ENCODE data around the gene UBL4B.

Gene UBL4B

DNA sequence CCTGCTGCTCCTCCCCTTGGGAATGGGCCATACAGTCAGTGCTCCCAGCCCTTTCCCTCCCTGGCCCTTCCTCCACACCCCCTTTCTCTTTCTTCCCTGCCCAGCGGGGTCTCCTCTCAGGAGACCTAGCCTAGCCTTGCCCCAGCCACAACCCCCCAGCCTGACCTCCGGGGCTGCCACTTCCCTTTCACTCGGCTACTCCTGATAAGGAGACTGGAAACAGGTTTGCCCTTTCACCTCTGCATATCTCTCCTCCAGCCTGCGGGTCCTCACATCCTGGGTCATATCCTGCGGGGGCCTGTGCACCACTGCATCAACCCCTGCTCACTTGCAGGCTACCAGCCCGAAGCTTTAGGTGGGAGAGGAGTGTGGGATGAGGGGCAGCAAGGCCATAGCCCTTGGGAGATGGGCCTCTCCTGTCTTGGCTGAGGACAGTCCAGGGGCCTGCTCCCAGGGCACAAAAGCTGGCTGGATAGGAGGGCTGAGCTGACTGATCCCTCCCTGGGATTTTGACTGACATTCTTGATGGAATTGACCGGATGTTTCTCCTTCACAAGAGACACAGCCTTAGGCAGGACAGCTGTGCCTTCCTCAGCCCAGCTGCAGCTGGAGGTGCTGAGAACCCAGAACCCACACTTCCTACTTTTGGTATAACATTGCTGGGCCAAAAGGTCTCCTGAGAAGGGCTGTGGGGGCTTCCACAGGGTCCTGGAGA lies 22.5 kb upstream of the UBL4B start:
- DNase-seq (ENCODE audit: low spot score), result no peak

DNA sequence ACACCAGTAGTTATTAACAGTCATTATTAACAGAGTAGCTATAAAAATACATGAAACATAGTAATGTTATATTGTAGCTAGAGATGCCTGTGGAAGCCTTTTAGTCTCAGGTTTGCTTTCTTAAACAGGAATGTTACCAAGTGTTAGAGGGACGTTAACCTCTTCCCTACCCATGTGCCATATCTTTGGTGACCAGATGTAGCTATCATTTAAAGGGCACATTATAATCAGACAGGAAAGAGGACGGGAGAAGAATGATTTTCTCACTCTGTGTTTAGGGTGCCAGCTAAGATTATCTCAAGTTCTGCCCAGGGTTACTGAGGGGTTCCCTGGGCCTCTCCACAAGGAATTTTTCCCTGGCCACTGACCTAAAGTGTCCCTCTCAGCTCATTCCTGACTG lies 20.9 kb upstream of the UBL4B start:
- no peak for DNase-seq (ENCODE audit: low spot score)
- TF ChIP-seq, protein P1, sequence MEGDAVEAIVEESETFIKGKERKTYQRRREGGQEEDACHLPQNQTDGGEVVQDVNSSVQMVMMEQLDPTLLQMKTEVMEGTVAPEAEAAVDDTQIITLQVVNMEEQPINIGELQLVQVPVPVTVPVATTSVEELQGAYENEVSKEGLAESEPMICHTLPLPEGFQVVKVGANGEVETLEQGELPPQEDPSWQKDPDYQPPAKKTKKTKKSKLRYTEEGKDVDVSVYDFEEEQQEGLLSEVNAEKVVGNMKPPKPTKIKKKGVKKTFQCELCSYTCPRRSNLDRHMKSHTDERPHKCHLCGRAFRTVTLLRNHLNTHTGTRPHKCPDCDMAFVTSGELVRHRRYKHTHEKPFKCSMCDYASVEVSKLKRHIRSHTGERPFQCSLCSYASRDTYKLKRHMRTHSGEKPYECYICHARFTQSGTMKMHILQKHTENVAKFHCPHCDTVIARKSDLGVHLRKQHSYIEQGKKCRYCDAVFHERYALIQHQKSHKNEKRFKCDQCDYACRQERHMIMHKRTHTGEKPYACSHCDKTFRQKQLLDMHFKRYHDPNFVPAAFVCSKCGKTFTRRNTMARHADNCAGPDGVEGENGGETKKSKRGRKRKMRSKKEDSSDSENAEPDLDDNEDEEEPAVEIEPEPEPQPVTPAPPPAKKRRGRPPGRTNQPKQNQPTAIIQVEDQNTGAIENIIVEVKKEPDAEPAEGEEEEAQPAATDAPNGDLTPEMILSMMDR (IDR thresholded peaks at IDR 0.05; ENCODE audit: borderline replicate concordance, control extremely low read depth, extremely low read depth, insufficient read depth, missing control alignments), result no peak
- in situ Hi-C loops (cut with MboI; ENCODE audit: low sequenced_read_pairs, unreplicated experiment), result no loop called here

More for the DNA sequence above, 22.5 kb upstream of the UBL4B start:
- TF ChIP-seq, protein P1 (IDR thresholded peaks at IDR 0.05; ENCODE audit: borderline replicate concordance, control extremely low read depth, extremely low read depth, insufficient read depth, missing control alignments), result no peak
- in situ Hi-C loops (cut with MboI; ENCODE audit: low sequenced_read_pairs, unreplicated experiment), result no loop called here

DNA sequence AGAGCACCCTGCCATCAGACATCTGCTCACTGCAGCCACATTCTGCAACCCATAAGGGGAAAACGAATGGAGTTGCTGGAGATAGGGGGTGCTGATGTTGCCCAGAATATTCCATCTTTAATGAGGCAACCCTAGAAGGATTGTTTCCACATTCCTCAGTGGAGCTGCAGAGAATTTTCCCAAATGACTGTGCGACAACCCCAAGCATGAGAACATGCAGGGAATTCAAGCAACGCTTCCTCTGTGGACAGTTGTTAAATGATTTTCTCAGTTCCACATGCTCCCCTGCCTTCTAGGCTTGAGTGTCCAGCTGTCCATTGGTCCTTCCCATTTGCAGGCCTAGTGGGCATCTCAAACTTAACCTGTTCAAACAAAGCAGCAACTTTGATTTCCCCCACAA lies 20.5 kb upstream of the UBL4B start:
- TF ChIP-seq, protein P1 (IDR thresholded peaks at IDR 0.05; ENCODE audit: borderline replicate concordance, control extremely low read depth, extremely low read depth, insufficient read depth, missing control alignments), result no peak
- no peak for DNase-seq (ENCODE audit: low spot score)
- in situ Hi-C loops (cut with MboI; ENCODE audit: low sequenced_read_pairs, unreplicated experiment), result no loop called here

DNA sequence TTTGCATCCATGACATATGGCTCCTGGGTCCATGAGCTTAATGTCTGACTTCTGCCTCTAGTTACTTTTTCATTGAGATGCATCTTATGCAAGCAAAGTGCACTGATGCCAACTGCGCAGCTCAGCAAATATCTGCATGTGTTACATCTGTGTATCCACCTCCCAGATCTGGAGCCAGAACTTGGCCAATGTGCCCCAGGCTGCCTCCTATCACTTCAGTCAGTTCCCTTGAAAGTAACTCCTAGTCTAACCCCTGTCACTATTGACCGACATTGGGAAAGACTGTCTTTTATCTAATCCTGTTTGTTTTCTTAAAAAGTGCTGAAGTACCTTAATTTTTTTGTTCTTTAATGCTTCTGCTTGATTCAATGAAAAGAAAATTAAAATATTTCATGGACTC lies 19.3 kb upstream of the UBL4B start:
- TF ChIP-seq, protein P1 (IDR thresholded peaks at IDR 0.05; ENCODE audit: borderline replicate concordance, control extremely low read depth, extremely low read depth, insufficient read depth, missing control alignments), result no peak
- DNase-seq (ENCODE audit: low spot score), result no peak
- in situ Hi-C loops (cut with MboI; ENCODE audit: low sequenced_read_pairs, unreplicated experiment), result no loop called here

DNA sequence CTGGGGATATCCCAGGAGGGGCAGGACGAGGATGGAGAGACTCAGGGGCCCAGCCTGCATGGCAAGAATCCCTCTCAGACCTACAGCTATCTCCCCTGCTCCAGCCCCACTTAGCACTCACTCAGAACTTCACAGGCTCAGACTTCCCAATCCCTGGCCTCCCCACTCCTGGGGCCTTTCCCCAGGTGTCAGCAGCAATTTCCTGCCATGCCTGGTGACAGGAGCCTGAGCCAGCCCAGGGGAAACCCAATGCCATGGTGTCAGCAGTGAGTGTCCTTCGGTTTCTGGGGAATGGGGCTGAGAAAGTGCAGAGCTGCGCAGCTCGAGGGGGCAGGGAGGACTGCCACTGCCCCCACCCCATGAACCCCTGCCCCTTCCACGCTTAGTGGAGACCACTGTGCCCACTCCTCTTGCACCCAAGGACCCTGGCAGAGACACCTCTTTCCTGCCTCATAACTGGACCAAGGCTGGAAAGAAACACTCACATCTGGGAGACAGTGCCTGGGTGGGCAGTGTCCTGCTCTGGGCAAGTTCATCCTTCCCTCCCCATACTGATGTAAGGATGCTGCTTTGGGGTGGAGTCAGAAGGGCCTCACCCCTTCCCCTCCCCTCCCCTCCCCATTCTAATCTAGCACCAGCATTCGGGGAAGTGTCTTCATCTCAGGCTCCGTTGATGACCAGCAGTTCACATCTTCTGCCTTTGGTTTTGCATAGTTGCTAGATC lies 17.1 kb upstream of the UBL4B start:
- no peak for DNase-seq (ENCODE audit: low spot score)
- TF ChIP-seq, protein P1 (IDR thresholded peaks at IDR 0.05; ENCODE audit: borderline replicate concordance, control extremely low read depth, extremely low read depth, insufficient read depth, missing control alignments), result no peak
- in situ Hi-C loops (cut with MboI; ENCODE audit: low sequenced_read_pairs, unreplicated experiment), result no loop called here

DNA sequence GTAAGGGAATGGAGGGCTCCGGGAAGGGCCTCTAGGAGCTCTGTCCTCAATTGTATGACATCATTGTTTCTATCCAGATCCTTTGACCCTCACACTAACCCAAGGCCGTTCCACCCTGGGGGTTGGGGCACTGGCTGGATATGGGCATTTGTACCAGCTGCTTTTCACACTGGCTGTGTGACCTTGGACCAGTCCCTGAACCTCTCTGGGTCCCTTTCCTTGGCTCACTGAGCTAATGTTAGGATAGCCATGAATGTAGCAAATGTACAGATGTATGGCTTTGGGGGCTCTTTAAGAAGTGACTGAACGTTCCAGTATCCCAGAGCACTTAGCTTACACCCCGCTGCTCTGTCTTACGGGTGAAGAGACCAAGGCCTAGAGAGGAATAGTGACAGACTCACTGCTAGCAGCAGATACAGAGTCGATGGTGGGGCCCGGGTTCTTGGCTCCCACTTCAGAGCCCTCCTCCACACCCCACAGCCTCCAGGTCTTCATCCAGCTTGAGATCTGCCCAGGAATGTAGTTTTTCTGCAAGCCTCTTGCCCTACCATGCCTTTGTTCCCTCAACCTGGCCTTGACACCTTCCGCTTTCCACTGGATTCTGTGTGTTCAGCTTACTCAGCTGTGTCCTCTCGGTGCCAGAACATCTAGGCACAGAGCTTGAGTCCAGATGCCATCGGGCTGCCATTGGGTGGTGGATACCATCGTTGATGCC lies 14.6 kb upstream of the UBL4B start:
- in situ Hi-C loops (cut with MboI; ENCODE audit: low sequenced_read_pairs, unreplicated experiment), result no loop called here

More for the DNA sequence above, 14.6 kb upstream of the UBL4B start:
- TF ChIP-seq, protein P1 (IDR thresholded peaks at IDR 0.05; ENCODE audit: borderline replicate concordance, control extremely low read depth, extremely low read depth, insufficient read depth, missing control alignments), result no peak
- no peak for DNase-seq (ENCODE audit: low spot score)

All from GM13976 (cell line).